GM13976 (cell line): ENCODE results near the gene SLC6A6.

Source experiments
- DNase-seq: peaks from one replicate; pipeline ENCODE4 v3.0.0; 2012; ENCODE audit warnings: low spot score
- in situ Hi-C: fragments of 300-500 bp; cut with MboI; formaldehyde crosslinking; loops from one replicate; pipeline ENCODE4 v1.12.0; 2022; ENCODE audit warnings: low sequenced_read_pairs, mixed read lengths, inconsistent platforms; ENCODE audit not compliant: unreplicated experiment
- TF ChIP-seq, protein P1 (sequence below): IDR thresholded peaks from 2 replicates; pipeline ENCODE4 v1.5.1; 2012; ENCODE audit warnings: borderline replicate concordance, mild to moderate bottlenecking; ENCODE audit not compliant: insufficient read depth; ENCODE audit errors: extremely low read depth, missing control alignments, control extremely low read depth

The SLC6A6 gene

DNA sequence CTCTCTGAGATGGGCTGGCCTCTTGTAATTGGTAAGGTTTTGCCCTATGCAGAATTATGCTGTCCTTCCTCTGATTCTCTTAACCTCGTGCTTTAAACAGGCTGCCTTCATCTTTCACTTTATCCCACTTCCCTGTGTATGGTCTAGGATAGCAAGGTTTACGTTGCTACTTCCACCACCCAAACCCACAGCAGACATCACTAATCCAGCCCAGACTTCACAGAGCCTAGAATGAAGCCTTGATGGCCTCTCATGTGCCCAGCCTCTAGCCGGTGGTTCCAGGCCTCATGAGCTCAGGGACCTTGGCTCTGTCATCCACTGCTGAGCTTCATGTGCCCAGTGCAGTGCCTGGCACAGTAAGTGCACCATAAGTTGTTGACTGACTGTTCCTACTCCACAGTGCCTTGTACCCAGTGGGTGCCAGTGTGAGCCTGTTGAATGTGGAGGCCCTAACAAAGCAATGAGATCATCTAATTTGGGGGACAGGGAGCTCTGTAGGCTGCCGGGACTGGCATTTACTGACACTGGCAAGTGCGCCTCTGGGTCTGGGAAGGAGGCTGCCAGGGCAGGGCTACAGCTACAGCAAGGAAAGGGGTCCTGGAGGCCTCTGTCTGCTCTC, 12.5 kb downstream of the SLC6A6 start:
- in situ Hi-C loops, result no loop called here
- DNase-seq, result no peak
- TF ChIP-seq, protein P1, sequence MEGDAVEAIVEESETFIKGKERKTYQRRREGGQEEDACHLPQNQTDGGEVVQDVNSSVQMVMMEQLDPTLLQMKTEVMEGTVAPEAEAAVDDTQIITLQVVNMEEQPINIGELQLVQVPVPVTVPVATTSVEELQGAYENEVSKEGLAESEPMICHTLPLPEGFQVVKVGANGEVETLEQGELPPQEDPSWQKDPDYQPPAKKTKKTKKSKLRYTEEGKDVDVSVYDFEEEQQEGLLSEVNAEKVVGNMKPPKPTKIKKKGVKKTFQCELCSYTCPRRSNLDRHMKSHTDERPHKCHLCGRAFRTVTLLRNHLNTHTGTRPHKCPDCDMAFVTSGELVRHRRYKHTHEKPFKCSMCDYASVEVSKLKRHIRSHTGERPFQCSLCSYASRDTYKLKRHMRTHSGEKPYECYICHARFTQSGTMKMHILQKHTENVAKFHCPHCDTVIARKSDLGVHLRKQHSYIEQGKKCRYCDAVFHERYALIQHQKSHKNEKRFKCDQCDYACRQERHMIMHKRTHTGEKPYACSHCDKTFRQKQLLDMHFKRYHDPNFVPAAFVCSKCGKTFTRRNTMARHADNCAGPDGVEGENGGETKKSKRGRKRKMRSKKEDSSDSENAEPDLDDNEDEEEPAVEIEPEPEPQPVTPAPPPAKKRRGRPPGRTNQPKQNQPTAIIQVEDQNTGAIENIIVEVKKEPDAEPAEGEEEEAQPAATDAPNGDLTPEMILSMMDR, result no peak

DNA sequence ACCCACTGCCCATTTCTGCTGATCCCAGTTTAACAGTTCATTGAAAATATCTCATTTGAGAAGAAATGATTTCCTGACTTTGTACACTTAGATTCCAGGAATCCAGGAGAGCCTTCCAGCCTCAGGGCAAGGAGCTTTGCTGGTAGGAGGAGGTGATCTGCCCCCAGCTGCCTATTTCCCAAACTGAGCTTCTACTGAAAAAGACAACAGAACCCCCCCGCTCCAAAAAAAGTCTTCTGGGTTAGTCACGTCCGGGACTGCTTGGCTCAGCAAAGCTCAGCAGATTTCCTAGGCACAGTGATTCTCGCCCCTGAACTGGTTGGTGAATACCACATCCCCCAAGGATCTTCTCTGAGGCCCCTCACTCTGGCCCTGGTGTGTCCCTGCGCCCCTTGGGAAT, 13.1 kb downstream of the SLC6A6 start:
- DNase-seq, result no peak
- TF ChIP-seq, protein P1, result no peak
- in situ Hi-C loops, result no loop called here

DNA sequence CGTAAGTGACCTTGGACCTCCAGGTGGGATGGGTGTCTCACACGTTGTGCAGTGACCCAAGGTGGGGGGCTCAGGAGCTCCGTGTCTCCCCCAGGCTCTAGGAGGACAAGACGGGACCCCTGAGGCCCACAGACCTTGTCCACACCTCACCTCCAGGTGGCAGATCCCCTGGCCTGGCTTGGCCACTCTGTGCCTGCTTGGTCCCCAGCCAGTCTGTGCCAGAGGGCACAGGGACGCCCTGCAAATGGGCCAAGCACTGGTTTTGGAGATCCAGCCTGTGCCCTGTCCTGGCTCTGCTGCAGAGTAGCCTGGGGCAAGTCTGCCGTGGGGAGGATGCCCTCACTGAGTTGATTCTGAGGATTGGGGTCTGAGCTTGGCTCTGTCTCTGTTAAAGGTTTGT, 14.0 kb downstream of the SLC6A6 start:
- in situ Hi-C loops, result no loop called here
- DNase-seq, result no peak
- TF ChIP-seq, protein P1, result no peak

DNA sequence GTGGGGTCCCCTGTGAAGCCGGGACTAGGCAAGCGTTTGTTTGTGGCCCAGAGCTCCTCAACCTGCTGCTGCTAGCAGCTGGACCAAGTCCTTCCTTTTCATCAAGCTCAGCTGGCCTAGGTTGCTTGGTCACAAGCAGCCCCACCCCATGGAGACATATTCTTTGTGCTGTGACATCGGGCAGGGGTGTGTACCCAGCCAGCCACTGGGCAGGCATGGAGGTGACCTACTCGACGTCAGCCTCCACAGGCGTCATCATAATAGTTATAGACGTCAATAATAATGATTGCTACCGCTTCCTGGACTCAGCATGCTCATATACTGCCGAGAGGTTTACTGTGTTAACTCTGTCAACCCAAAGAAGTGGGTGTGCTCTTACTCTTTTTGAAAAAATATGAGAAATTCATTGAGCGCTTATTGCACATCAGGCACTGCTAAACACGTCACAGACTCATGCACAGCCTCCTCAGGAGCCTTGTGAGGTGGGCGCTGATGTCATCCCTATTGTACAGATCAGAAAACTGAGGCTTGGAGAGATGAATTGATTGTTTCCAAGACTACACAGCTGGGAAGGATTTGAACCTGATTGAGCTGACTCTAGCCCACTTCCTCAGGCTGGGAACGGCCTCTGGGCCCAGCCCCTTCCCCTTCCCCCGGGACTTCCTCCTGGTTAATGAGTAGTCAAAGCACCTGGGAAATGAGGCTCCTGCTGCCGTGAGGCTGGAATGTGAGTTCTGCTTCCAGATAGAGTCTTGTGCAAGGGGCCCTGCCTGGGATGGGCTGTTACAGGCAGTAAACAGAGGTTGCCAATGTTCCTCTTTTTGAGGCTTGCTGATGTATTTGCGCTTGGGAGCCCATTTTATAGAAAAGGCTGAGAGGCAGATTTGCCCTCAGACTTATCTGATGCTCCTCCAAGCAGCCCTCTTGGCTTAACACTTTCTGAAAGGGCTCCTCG, 16.2 kb downstream of the SLC6A6 start:
- in situ Hi-C loops, result no loop called here
- DNase-seq, result no peak
- TF ChIP-seq, protein P1, result no peak

DNA sequence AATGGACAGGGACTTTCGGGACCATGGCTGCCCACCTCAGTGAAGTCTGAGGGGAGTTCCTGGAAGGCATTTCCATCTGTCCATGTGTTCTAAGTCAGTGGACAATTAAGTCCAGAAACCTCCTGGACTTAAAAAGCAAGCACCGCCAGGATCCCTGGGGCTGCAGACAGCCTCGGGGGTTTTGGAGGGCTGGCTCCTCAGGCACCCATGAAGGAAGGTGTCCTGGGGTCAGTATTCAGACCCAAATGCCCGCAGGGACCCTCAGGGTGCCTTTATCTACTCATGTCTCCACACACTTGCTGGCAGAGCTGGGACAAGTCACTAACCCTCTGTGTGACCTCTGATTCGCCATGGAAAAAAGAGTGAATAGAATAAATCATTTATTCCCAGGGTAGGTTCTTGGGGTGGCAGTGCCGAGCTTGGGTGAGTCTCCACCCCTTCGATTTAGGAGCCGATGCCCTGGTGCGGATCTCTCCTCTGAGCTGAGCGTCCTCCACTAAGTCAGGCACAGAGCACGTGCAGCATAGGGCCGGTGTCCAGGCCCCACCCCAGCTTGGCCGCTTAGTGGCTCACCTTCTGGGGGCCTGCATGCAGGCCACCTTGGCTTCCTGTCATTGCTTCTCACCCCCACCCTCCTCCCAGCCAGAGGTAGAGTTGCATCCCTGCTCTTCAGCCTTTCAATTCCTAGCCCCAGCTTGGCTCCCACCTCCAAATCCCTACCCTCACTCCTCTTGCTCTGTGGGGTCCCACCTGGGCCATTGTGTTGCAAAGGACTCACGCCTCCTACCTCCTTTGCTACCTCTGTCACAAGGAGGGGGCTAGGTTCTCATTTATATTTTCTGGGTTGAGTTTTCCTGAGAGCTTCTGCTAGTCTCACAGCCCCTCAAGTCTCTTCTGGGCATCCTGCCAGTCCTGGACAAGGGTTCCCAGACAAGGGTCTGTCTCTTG, 19.9 kb downstream of the SLC6A6 start:
- in situ Hi-C loops, result no loop called here
- TF ChIP-seq, protein P1, result no peak
- no peak for DNase-seq

DNA sequence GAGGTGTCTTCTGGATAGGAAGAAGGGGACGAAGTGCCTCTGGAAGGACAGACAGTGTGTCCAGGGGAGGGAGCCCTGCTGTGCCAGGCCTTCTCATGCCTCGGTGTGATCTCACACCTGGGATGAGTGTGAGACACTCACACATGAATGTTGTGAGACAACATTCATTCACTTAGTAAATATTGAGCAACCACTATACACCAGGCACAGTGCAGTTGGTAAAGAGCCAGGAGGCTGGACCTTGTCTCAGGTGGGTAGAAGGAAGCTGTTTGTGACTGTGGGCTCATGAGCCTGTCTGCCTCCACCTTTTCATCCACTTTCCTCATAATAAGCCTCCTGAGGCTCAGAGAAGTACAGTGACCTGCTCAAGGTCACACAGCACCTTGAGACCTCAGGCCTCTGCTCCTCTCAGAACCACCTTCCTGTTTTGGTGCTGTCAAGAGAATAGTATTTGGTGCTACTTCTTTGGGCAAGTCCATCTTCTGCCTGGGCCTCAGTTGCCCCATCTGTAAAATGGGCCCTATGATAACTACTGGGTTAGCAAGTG, 20.9 kb downstream of the SLC6A6 start:
- no peak for DNase-seq
- TF ChIP-seq, protein P1, result no peak
- in situ Hi-C loops, result no loop called here
